OCI-LY7 (cell line): Measurements from ENCODE around the gene STRBP.

Experiments
- EZH2phosphoT487 ChIP-seq: fragments of 200-600 bp; sonication (generic); IDR thresholded peaks from 2 replicates; pipeline ENCODE4 v1.6.1; 2018; ENCODE audit warnings: low read depth, borderline replicate concordance, mild to moderate bottlenecking, mixed run types, antibody characterized with exemption, low read length, moderate library complexity, mixed read lengths
- TF ChIP-seq, protein P1 (sequence below): fragments of 200-600 bp; sonication (generic); conservative IDR thresholded peaks from 2 replicates; pipeline ENCODE4 v1.5.1; 2014; ENCODE audit warnings: mild to moderate bottlenecking, antibody characterized with exemption, low read length, moderate library complexity, mixed read lengths

DNA sequence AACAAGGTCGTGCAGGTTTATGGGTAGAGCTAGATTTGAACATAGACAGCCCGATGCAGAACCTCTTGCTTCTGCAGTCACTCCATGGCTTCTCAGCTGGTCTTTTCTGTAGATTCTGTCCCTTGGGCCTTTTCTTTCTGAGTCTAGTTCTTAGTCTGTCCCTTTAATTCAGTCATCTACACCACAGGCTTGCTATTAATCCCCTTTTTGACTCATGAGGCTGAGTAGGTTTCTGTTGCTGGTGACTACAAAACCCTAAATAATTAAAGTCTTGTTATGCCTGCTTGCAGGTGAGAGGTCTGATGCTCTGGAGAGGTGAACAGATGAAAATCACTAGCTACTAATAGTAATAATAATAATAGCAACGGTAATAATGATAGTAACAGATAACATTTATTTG is 19.3 kb upstream of the STRBP start:
- TF ChIP-seq, protein P1, sequence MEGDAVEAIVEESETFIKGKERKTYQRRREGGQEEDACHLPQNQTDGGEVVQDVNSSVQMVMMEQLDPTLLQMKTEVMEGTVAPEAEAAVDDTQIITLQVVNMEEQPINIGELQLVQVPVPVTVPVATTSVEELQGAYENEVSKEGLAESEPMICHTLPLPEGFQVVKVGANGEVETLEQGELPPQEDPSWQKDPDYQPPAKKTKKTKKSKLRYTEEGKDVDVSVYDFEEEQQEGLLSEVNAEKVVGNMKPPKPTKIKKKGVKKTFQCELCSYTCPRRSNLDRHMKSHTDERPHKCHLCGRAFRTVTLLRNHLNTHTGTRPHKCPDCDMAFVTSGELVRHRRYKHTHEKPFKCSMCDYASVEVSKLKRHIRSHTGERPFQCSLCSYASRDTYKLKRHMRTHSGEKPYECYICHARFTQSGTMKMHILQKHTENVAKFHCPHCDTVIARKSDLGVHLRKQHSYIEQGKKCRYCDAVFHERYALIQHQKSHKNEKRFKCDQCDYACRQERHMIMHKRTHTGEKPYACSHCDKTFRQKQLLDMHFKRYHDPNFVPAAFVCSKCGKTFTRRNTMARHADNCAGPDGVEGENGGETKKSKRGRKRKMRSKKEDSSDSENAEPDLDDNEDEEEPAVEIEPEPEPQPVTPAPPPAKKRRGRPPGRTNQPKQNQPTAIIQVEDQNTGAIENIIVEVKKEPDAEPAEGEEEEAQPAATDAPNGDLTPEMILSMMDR, result no peak
- no peak for TF ChIP-seq EZH2phosphoT487
